Measurements from ENCODE around the gene ELP6.

ELP6 gene, protein sequence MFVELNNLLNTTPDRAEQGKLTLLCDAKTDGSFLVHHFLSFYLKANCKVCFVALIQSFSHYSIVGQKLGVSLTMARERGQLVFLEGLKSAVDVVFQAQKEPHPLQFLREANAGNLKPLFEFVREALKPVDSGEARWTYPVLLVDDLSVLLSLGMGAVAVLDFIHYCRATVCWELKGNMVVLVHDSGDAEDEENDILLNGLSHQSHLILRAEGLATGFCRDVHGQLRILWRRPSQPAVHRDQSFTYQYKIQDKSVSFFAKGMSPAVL
- long read RNA-seq, transcript ELP6-201 (7 exons, 1,401 nt) = major isoform, 51 of 97 reads
- long read RNA-seq, transcript ELP6-205 (7 exons, 880 nt) = minor isoform, 12 of 97 reads
- long read RNA-seq, partial matches to known transcripts = 1 of 97 reads
- long read RNA-seq, other reads (novel, unspliced or antisense) = 30 of 97 reads

DNA sequence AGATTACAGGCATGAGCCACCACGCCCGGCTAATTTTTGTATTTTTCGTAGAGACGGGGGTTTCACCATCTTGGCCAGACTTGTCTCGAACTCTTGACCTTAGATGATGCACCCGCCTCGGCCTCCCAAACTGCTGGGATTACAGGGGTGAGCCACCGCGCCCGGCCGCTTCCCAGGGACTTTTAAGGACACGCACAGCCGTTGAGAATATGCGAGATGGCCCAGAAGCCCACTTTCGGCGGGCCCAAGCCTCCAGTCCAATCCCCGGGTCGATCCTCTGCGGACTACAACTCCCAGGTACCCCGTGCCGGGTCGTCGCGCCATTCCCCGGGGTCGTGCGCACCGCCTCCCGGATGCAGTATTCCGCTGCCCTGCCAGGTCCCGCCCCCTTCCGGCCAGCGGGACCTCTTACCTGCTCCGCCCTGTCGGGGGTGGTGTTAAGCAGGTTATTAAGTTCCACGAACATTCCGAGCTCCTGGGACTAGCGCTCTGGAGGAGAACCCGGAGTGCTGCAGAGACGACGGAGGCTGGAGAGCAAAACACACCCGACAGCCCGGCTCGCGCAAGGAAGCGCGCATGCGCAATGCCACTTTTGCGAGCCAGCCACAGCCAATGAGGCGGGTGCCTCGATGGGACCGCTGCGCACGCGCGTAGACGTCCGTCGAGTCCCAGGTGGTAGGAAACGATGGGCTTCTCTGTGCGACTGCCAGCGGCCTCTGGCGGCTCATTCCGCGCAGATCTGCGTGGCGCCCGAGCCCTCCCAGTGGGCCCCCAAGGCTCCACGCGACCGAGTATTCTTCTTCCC is at the start of gene ELP6:
ELP6 (minus strand) TSS at position 588 of the 805 bp plus-strand sequence; CDS start at position 466, 122 bp downstream.
- H3K27ac ChIP-seq (replicated peaks) = peak within 1 kb of the TSS; percentile 94
- peak; percentile 91 to 98 for DNase-seq (ENCODE audit: low read depth in 1 of 2, low spot score in 1 of 2)
- TF ChIP-seq, protein P1, sequence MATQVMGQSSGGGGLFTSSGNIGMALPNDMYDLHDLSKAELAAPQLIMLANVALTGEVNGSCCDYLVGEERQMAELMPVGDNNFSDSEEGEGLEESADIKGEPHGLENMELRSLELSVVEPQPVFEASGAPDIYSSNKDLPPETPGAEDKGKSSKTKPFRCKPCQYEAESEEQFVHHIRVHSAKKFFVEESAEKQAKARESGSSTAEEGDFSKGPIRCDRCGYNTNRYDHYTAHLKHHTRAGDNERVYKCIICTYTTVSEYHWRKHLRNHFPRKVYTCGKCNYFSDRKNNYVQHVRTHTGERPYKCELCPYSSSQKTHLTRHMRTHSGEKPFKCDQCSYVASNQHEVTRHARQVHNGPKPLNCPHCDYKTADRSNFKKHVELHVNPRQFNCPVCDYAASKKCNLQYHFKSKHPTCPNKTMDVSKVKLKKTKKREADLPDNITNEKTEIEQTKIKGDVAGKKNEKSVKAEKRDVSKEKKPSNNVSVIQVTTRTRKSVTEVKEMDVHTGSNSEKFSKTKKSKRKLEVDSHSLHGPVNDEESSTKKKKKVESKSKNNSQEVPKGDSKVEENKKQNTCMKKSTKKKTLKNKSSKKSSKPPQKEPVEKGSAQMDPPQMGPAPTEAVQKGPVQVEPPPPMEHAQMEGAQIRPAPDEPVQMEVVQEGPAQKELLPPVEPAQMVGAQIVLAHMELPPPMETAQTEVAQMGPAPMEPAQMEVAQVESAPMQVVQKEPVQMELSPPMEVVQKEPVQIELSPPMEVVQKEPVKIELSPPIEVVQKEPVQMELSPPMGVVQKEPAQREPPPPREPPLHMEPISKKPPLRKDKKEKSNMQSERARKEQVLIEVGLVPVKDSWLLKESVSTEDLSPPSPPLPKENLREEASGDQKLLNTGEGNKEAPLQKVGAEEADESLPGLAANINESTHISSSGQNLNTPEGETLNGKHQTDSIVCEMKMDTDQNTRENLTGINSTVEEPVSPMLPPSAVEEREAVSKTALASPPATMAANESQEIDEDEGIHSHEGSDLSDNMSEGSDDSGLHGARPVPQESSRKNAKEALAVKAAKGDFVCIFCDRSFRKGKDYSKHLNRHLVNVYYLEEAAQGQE (IDR thresholded peaks at IDR 0.05; ENCODE audit: insufficient replicate concordance, low read depth) = peak; percentile 26
- TF ChIP-seq GABPA (IDR thresholded peaks at IDR 0.05; ENCODE audit: low read depth) = peak; percentile 90
- TF ChIP-seq, protein P2, sequence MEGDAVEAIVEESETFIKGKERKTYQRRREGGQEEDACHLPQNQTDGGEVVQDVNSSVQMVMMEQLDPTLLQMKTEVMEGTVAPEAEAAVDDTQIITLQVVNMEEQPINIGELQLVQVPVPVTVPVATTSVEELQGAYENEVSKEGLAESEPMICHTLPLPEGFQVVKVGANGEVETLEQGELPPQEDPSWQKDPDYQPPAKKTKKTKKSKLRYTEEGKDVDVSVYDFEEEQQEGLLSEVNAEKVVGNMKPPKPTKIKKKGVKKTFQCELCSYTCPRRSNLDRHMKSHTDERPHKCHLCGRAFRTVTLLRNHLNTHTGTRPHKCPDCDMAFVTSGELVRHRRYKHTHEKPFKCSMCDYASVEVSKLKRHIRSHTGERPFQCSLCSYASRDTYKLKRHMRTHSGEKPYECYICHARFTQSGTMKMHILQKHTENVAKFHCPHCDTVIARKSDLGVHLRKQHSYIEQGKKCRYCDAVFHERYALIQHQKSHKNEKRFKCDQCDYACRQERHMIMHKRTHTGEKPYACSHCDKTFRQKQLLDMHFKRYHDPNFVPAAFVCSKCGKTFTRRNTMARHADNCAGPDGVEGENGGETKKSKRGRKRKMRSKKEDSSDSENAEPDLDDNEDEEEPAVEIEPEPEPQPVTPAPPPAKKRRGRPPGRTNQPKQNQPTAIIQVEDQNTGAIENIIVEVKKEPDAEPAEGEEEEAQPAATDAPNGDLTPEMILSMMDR (IDR thresholded peaks at IDR 0.05; ENCODE audit: insufficient read depth, low read length) = peak; percentile 32
- TF ChIP-seq POLR2AphosphoS5 (IDR thresholded peaks at IDR 0.05; ENCODE audit: low read depth) = peak; percentile 93
- TF ChIP-seq SPI1 (IDR thresholded peaks at IDR 0.05; ENCODE audit: borderline replicate concordance, low read depth) = no peak
- peak within 1 kb of the TSS; percentile 48 for H3K4me3 ChIP-seq (replicated peaks; ENCODE audit: insufficient read depth, low read length)
- H3K27me3 ChIP-seq (ENCODE audit: insufficient read depth, poor library complexity, severe bottlenecking) = no peaks in the 10 kb centered on the region

DNA sequence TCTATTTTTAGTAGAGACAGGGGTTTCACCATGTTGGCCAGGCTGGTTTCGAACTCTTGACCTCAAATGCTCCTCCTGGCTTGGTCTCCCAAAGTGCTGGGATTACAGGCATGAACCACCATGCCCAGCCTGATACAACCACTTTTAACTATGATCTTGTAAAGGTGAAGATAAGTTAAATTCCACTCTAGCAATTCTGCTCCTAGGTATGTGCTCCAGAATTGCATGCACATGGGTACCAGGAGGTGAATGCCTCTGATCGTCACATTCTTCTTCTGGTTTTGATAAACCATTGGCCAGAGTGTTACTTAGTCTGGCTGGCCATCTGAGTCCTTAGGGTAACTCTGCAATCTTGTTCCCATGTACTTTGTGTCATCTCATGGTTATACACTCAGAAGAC is 42.8 kb upstream of the ELP6 start:
- H3K27ac ChIP-seq (replicated peaks) = no peak overlapping the region
- no peak for DNase-seq (ENCODE audit: low read depth in 1 of 2, low spot score in 1 of 2)
- no peaks in the 10 kb centered on the region for H3K27me3 ChIP-seq (ENCODE audit: insufficient read depth, poor library complexity, severe bottlenecking)
- H3K4me3 ChIP-seq (replicated peaks; ENCODE audit: insufficient read depth, low read length) = no peak overlapping the region
- TF ChIP-seq, protein P2 (IDR thresholded peaks at IDR 0.05; ENCODE audit: insufficient read depth, low read length) = no peak
- TF ChIP-seq POLR2AphosphoS5 (IDR thresholded peaks at IDR 0.05; ENCODE audit: low read depth) (no peak), SPI1 (IDR thresholded peaks at IDR 0.05; ENCODE audit: borderline replicate concordance, low read depth) (no peak)

DNA sequence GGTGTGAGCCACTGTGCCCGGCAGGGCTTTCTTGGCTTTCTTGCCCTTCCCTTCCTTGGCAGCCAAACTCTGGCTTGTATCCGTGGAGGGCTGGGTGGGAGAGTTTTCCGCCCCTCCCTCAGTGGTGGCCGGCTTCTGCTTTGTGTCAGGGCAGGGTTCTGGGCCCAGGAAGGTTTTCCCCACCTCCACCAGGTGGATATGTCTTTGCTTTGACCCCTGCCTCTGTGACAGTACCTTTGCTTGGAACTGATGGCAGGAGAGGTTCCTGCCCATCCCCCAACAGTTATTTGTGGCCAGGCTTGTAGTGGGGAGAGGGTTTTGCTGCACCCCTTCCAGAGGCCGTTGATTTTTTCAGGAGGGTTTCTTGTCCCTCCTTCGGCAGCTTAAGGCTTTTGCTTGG is 40.8 kb upstream of the ELP6 start:
- TF ChIP-seq POLR2AphosphoS5 (IDR thresholded peaks at IDR 0.05; ENCODE audit: low read depth) (no peak), GABPA (IDR thresholded peaks at IDR 0.05; ENCODE audit: low read depth) (no peak), SPI1 (IDR thresholded peaks at IDR 0.05; ENCODE audit: borderline replicate concordance, low read depth) (no peak)
- TF ChIP-seq, protein P1 (IDR thresholded peaks at IDR 0.05; ENCODE audit: insufficient replicate concordance, low read depth) = no peak
- TF ChIP-seq, protein P2 (IDR thresholded peaks at IDR 0.05; ENCODE audit: insufficient read depth, low read length) = no peak
- no peak for DNase-seq (ENCODE audit: low read depth in 1 of 2, low spot score in 1 of 2)

More for the DNA sequence above, 40.8 kb upstream of the ELP6 start:
- no peak overlapping the region for H3K4me3 ChIP-seq (replicated peaks; ENCODE audit: insufficient read depth, low read length)
- no peak overlapping the region for H3K27ac ChIP-seq (replicated peaks)
- H3K27me3 ChIP-seq (ENCODE audit: insufficient read depth, poor library complexity, severe bottlenecking) = no peaks in the 10 kb centered on the region

All from HL-60 (cell line).